Activated effector memory CD4-positive, alpha-beta T cell treated with anti-CD3 and anti-CD28 coated beads, Interleukin-2, amount 50 U/mL, for 16 hours (primary cell): ENCODE data around the gene STAMBP.
"Not testable (repeated sequence)": the region's sequence is repeated elsewhere in the genome, so short reads cannot be mapped to it uniquely, and the experiment has no call there.

Source experiments
- DNase-seq: peaks from one replicate; pipeline ENCODE4 v3.0.0-alpha.2; 2020

STAMBP gene

GRCh38 chr2:73888388-73888787 is 59.6 kb downstream of the STAMBP start:
- DNase-seq: no peak

GRCh38 chr2:73889206-73889605 is 60.4 kb downstream of the STAMBP start:
- no peak for DNase-seq

- DNase-seq: no peak
These were observed 61.7 kb downstream of the STAMBP start for GRCh38 chr2:73890301-73891092.

- DNase-seq: no peak
These were observed 62.6 kb downstream of the STAMBP start for GRCh38 chr2:73891276-73891901.

GRCh38 chr2:73892631-73893329 is 64.0 kb downstream of the STAMBP start, which contains the start of gene ACTG2:
ACTG2 (plus strand) TSS chr2:73893008; CDS start chr2:73901312, 8,304 bp downstream.
- DNase-seq: no peak

- DNase-seq: no peak
These were observed 65.2 kb downstream of the STAMBP start for GRCh38 chr2:73893764-73894474.

GRCh38 chr2:73894475-73894850 is 65.7 kb downstream of the STAMBP start:
- no peak for DNase-seq

GRCh38 chr2:73894877-73895276 is 66.1 kb downstream of the STAMBP start:
- DNase-seq: no peak

GRCh38 chr2:73895473-73895872 is 66.7 kb downstream of the STAMBP start:
- no peak for DNase-seq

- DNase-seq: no peak
These were observed 67.8 kb downstream of the STAMBP start for GRCh38 chr2:73896362-73897239.

GRCh38 chr2:73897240-73897583 is 68.5 kb downstream of the STAMBP start:
- no peak for DNase-seq

- DNase-seq: no peak
These were observed 69.2 kb downstream of the STAMBP start for GRCh38 chr2:73897934-73898333.

- no peak for DNase-seq
These were observed 71.1 kb downstream of the STAMBP start for GRCh38 chr2:73899801-73900336.

- no peak for DNase-seq
These were observed 72.4 kb downstream of the STAMBP start for GRCh38 chr2:73901143-73901542.

GRCh38 chr2:73902284-73902683 is 73.5 kb downstream of the STAMBP start:
- no peak for DNase-seq

- DNase-seq: no peak
These were observed 74.6 kb downstream of the STAMBP start for GRCh38 chr2:73903313-73903712.

GRCh38 chr2:73903949-73904613 is 75.3 kb downstream of the STAMBP start:
- DNase-seq: not testable (repeated sequence)

- no peak for DNase-seq
These were observed 76.2 kb downstream of the STAMBP start for GRCh38 chr2:73904952-73905351.

GRCh38 chr2:73906847-73907505 is 78.2 kb downstream of the STAMBP start:
- no peak for DNase-seq

- peak; percentile 80 for DNase-seq
These were observed 79.2 kb downstream of the STAMBP start for GRCh38 chr2:73907840-73908452.
